ENCODE data around the gene GRIK4.

Gene GRIK4

GRCh38 chr11:120914021-120914420 is 402.5 kb downstream of the GRIK4 start:
- no peak for DNase-seq (ENCODE audit: low spot score)

GRCh38 chr11:120914601-120915000 is 403.1 kb downstream of the GRIK4 start:
- DNase-seq (ENCODE audit: low spot score): no peak

GRCh38 chr11:120917559-120918239 is 406.2 kb downstream of the GRIK4 start:
- DNase-seq (ENCODE audit: low spot score): no peak

DNA sequence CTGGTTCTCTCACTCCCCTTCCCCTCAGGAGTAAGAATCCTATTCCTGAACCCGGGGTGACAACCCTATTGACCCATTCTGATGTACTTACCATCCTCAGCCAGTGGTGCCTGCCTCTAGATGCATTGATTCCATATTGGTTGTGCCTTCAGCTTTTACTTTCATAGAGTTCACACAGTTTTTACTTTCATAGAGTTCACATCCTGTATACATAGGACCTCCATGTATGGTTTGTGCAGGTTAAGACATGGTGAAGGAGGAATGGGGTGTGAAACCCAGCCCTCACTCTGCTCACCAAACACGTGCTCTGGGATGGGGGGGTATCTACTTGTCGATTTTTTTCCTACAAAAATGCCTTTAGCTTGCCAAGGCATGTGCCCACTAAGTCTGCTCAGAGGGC is 406.7 kb downstream of the GRIK4 start:
- no peak for DNase-seq (ENCODE audit: low spot score)

DNA sequence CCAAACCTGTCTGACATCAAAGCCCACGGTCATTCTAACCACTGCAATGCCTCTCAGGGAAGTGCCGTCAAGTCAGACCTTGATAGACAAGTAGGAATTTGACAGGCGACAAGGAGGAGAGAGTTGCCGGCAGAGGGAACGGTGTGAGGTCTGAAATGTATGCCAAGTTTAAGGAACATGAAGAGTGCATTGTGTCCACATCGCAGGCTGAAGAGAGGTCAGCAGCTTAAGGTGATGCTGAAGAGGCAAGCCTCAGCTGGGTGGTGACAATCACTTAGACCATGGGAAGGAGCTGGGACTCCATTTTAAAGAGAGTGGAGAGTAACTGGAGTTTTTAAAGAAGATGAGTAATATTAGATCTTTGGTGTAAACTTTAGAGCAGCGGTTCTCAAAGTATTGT is 407.5 kb downstream of the GRIK4 start:
- DNase-seq (ENCODE audit: low spot score): no peak

DNA sequence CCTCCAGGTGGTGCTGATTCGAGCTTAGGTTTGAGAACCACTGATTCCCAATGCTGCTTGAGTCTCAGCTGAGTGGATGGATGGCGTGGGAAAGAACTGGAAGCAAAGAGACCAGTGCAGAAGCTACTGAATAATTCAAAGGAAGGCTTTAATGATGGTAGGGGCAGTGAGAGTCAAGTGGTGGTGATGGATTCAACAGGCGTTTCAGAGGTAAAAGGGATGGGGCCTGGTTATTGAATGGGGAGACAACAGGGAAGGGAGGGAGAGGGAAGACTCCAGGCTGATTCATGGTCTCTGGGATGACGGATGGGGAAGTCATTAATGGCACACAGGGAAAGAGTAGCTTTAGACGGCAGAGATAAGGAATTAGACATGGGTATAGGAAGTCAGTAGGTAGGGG is 408.0 kb downstream of the GRIK4 start:
- DNase-seq (ENCODE audit: low spot score): no peak

- DNase-seq (ENCODE audit: low spot score): no peak
These were observed 412.4 kb downstream of the GRIK4 start for GRCh38 chr11:120923866-120924508.

DNA sequence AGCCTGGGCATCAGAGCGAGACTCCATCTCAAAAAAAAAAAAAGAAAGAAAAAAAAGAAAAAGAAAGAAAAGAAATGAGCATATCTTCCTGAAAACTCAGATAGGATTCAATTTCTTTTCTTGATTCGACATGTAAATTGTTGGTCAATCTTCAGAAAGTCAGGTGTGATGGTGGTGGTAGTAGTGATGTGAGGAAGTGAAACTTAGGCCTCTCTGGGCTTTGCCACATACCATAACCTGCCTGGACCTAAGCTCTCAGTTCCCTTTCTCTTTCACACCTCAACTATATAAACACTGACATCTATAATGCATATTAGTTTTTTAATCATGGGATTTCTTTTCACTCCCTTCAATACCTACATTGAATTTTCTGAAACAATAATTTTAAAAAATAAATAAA is 414.4 kb downstream of the GRIK4 start:
- no peak for DNase-seq (ENCODE audit: low spot score)

- DNase-seq (ENCODE audit: low spot score): no peak
These were observed 417.1 kb downstream of the GRIK4 start for GRCh38 chr11:120928627-120929026.

GRCh38 chr11:120929090-120929489 is 417.5 kb downstream of the GRIK4 start:
- no peak for DNase-seq (ENCODE audit: low spot score)

DNA sequence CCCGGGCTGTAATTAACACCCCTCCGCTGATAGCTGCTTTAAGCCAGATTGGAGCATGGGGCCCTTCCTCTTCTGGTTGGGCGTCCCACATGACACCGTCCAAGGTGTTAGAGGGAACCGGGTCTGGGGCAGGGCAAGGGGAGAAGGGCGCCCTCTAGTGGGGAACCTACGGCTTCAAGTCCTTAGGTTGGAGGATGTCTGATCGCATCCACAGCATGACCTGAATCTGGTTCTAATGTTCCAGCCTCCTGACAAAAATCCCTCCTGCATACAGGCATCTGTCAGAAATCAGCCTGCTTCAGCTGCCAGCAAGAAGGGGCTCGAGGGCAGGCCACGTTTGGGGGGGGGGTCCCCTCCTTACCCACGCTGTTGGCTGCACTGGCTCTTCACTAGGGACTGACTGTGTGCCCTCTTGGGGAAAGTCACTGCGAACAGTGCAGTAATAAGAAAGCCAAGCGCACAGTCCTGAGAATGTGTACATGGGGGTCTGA is 418.2 kb downstream of the GRIK4 start:
- DNase-seq (ENCODE audit: low spot score): peak; percentile 59

DNA sequence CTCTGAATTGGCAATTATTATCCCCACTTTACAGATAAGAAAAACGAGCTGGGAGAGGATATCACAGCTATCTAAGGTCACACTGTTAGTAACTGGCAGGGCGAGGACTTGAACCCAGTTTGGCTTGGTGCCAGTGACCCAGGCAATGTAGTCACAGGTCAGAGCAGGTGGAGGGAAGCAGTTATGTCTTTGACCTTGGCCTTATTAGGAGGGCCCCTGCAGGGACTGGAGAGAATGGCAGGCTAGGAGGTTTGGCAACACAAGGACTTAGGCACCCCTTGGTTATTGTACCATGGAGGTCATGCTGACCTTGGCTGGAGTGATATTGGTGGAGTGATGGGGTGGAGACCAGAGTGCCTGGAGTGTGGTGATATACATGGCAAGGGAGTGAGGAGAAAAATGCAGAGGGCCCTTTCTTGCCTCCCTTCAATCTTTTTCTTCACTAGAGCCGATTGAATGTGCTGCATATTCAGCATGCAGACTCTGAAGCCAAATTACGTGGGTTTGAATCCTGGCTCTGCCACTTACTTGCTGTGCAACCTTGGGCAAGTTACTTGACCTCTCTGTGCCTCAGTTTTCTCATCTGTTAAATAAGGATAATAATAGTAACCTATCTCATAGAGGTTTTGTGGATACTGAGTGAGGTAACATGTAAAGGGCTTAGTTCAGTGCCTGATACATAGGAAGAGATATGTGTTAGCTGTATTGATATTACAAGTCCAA is 419.7 kb downstream of the GRIK4 start:
- DNase-seq (ENCODE audit: low spot score): no peak

DNA sequence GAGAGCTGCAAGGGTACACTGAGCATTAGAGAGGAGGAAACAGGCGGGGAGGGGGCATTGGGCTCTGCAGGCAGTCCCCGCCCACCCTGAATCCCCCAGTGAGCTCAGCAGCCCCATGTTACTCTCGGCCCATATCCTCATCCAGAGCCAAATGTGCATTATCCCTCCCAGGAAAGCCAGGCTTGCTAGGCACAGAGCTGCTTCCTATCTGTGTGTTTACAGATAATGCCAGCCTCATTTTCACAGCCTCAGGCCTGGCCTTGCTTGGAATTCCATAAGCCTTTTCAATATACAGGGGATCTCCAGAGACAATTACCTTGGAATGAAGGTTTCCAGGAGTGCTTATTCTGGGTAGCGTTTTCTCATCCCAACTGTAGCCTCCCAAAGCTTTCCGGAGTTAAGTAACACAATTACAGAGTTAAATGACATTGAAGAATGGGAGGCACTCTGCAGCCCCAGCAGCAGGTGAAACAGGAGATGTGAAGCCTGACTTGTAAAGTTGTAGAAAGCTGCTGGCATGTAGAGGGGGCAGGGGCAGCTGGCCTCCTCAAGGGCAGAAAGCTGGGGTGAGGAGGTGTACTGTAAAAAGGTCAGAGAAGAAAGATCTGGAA is 420.9 kb downstream of the GRIK4 start:
- no peak for DNase-seq (ENCODE audit: low spot score)

- no peak for DNase-seq (ENCODE audit: low spot score)
These were observed 424.8 kb downstream of the GRIK4 start for GRCh38 chr11:120936356-120936755.

DNA sequence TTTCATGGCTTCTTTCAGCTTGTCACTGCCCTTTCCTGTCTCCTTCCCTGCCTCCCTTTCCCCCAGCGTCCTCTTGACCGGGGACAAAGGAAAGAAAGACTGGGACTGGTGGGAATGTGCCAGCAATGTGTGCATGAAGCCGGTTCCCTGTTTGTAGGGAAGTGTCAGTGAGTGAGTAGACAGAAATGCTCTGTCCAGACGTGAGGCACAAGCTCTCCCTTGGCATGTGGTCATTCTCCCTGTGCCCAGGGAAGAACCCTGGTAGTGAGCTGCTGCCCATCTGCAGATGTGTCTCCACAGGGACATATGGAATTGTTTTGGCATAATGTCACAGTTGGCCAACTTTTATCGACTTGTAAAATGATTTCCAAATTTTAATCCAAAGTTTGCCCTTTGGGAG is 426.0 kb downstream of the GRIK4 start:
- DNase-seq (ENCODE audit: low spot score): no peak

- DNase-seq (ENCODE audit: low spot score): no peak
These were observed 426.7 kb downstream of the GRIK4 start for GRCh38 chr11:120938260-120938659.

DNA sequence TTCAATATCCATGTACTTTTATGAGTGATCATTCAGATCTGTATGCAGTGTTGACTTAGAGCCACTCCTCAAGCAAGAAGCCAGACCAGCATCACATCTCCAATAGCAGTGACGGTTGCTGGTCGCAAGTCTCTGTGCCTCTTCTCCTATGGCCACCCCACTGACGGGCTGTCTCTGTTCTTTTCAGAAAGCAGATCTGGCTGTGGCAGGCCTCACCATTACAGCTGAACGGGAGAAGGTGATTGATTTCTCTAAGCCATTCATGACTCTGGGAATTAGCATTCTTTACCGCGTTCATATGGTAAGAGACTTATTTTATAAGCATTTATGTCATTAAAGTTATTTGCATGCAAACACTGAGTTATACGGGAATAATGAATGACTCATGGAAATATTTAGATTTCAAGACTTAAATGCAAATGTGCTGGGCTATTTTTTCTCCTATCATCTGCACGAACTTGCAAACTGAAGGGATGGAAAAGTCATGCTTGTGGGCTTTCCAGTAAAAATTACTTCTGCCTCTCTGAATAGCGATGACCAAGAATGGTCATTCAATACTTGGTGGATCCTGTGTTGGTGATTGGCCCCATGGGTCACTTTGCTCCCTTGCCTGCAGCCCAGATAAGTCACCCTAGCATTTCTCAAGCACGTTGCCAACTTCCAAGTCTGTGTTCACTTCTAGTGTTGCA is 428.8 kb downstream of the GRIK4 start:
- no peak for DNase-seq (ENCODE audit: low spot score)

GRCh38 chr11:120941000-120941399 is 429.5 kb downstream of the GRIK4 start:
- DNase-seq (ENCODE audit: low spot score): no peak

GRCh38 chr11:120942701-120943100 is 431.2 kb downstream of the GRIK4 start:
- no peak for DNase-seq (ENCODE audit: low spot score)

DNA sequence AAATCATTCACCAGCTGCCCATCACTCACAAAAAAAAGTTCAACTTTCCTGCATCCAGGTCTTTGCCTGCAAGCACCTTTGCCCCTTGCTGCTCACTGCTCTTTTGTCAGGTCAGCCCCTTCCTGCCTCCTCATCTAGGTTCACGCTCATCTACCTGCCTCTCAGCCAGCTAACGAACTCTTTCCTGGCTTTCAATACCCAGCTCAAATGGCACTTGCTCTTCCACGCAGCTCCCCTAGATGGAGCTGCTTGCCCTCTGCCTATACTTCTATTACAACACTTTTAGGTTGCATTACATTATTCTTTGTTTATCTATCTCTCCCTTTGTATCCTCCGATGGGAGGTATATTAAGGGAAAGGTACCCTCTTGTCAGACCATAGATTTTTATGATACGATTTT is 433.5 kb downstream of the GRIK4 start:
- no peak for DNase-seq (ENCODE audit: low spot score)

GRCh38 chr11:120950880-120951279 is 439.3 kb downstream of the GRIK4 start:
- no peak for DNase-seq (ENCODE audit: low spot score)
